ENCODE data around the gene CFAP299. TPM values are rescaled to one million over a fixed set of nuclear protein-coding genes. Genes with fewer than 3 reads are reported as not detected.

Gene CFAP299
- total RNA-seq, 4 donors from 2014 or later = 5.1 TPM; not detected in 3

- Histone ChIP-seq H3K4me1 (no peaks in the 10 kb centered on the region), H3K9me3 (no peaks in the 10 kb centered on the region), H3K4me3 (no peak overlapping the region), H3K27ac (no peak overlapping the region), H3K36me3 (no peaks in the 10 kb centered on the region), H3K27me3 (no peaks in the 10 kb centered on the region)
- WGBS, 2 donors (ENCODE audit: low coverage in 1 of 2) = 100% methylated on average over 1 of the region's 3 CpGs; no CpG with 5 or more reads in 1 of the 2 donors
- no peak for TF ChIP-seq POLR2AphosphoS5 (IDR thresholded peaks at IDR 0.05)
- TF ChIP-seq POLR2A (IDR thresholded peaks at IDR 0.05) = no peak
- TF ChIP-seq CTCF (IDR thresholded peaks at IDR 0.05) = no peak
- no peak for TF ChIP-seq EP300 (IDR thresholded peaks at IDR 0.05)
- ATAC-seq = no peak
Measured at GRCh38 chr4:80560337-80560736, 224.8 kb downstream of the CFAP299 start.

- Histone ChIP-seq H3K27ac (no peak overlapping the region), H3K27me3 (no peaks in the 10 kb centered on the region), H3K36me3 (no peaks in the 10 kb centered on the region), H3K9me3 (no peaks in the 10 kb centered on the region), H3K4me1 (no peaks in the 10 kb centered on the region), H3K4me3 (no peak overlapping the region)
- TF ChIP-seq POLR2AphosphoS5 (IDR thresholded peaks at IDR 0.05) (no peak), CTCF (IDR thresholded peaks at IDR 0.05) (no peak), EP300 (IDR thresholded peaks at IDR 0.05) (no peak), POLR2A (IDR thresholded peaks at IDR 0.05) (no peak)
- WGBS, 2 donors (ENCODE audit: low coverage in 1 of 2) = 67 to 73% methylated on average over 5 of the region's 5 CpGs
- ATAC-seq = no peak
Measured at GRCh38 chr4:80566203-80566872, 230.8 kb downstream of the CFAP299 start.

GRCh38 chr4:80568891-80569290 lies 233.4 kb downstream of the CFAP299 start:
- TF ChIP-seq CTCF (IDR thresholded peaks at IDR 0.05) (no peak), EP300 (IDR thresholded peaks at IDR 0.05) (no peak), POLR2AphosphoS5 (IDR thresholded peaks at IDR 0.05) (no peak), POLR2A (IDR thresholded peaks at IDR 0.05) (no peak)
- H3K27me3 ChIP-seq = no peaks in the 10 kb centered on the region
- no peaks in the 10 kb centered on the region for H3K36me3 ChIP-seq
- no peaks in the 10 kb centered on the region for H3K4me1 ChIP-seq
- H3K9me3 ChIP-seq = no peaks in the 10 kb centered on the region
- WGBS, 2 donors (ENCODE audit: low coverage in 1 of 2) = 88 to 100% methylated on average over 1 of the region's 1 CpG
- H3K27ac ChIP-seq = no peak overlapping the region
- no peak for ATAC-seq
- no peak overlapping the region for H3K4me3 ChIP-seq

GRCh38 chr4:80576796-80577195 lies 241.3 kb downstream of the CFAP299 start:
- no peak for ATAC-seq
- H3K27ac ChIP-seq = no peak overlapping the region
- H3K4me1 ChIP-seq = no peaks in the 10 kb centered on the region
- TF ChIP-seq CTCF (IDR thresholded peaks at IDR 0.05) (no peak), POLR2AphosphoS5 (IDR thresholded peaks at IDR 0.05) (no peak), POLR2A (IDR thresholded peaks at IDR 0.05) (no peak), EP300 (IDR thresholded peaks at IDR 0.05) (no peak)
- H3K27me3 ChIP-seq = no peaks in the 10 kb centered on the region
- H3K36me3 ChIP-seq = no peaks in the 10 kb centered on the region
- H3K4me3 ChIP-seq = no peak overlapping the region
- H3K9me3 ChIP-seq = no peaks in the 10 kb centered on the region
- 22 to 25% methylated on average over 1 of the region's 1 CpG for WGBS, 2 donors (ENCODE audit: low coverage in 1 of 2)

GRCh38 chr4:80578001-80578400 lies 242.5 kb downstream of the CFAP299 start:
- ATAC-seq = no peak
- no peaks in the 10 kb centered on the region for H3K4me1 ChIP-seq
- H3K36me3 ChIP-seq = no peaks in the 10 kb centered on the region
- 44 to 67% methylated on average over 1 of the region's 1 CpG for whole genome bisulfite sequencing, 2 donors (ENCODE audit: low coverage in 1 of 2)
- H3K4me3 ChIP-seq = no peak overlapping the region
- no peaks in the 10 kb centered on the region for H3K9me3 ChIP-seq
- H3K27ac ChIP-seq = no peak overlapping the region
- TF ChIP-seq POLR2AphosphoS5 (IDR thresholded peaks at IDR 0.05) (no peak), POLR2A (IDR thresholded peaks at IDR 0.05) (no peak), EP300 (IDR thresholded peaks at IDR 0.05) (no peak), CTCF (IDR thresholded peaks at IDR 0.05) (no peak)
- no peaks in the 10 kb centered on the region for H3K27me3 ChIP-seq

Data from gastroesophageal sphincter (tissue), 4 donors.